Activated T-helper 2 cell treated with anti-CD3 and anti-CD28 coated beads, Interferon-gamma antibody, Interleukin-2, Interleukin-4, amounts not matched to agents 10 μg/mL and 5 μg/mL and 100 μg/mL, durations not matched to agents 14 hours and 24 hours and 36 hours (primary cell): ENCODE measurements around the gene PAAF1. TPM values are rescaled to one million over a fixed set of nuclear protein-coding genes. Genes with fewer than 3 reads are reported as not detected.
"Not testable (repeated sequence)": the region's sequence is repeated elsewhere in the genome, so short reads cannot be mapped to it uniquely, and the experiment has no call there.

Experiments used
- DNase-seq: peaks from one replicate; pipeline ENCODE4 v3.0.0; 2021; ENCODE audit warnings: low spot score
- H3K27ac Mint-ChIP-seq: one replicate; pipeline ENCODE4 v1.8.0; 2021; ENCODE audit warnings: mixed read lengths
- H3K27me3 Mint-ChIP-seq: one replicate; pipeline ENCODE4 v1.8.0; 2021; ENCODE audit warnings: low read depth, mixed read lengths
- H3K36me3 Mint-ChIP-seq: one replicate; pipeline ENCODE4 v1.8.0; 2021; ENCODE audit warnings: low read depth, mixed read lengths
- H3K4me1 Mint-ChIP-seq: one replicate; pipeline ENCODE4 v1.8.0; 2021; ENCODE audit warnings: low read depth, mixed read lengths
- H3K4me3 Mint-ChIP-seq: one replicate; pipeline ENCODE4 v1.8.0; 2021; ENCODE audit warnings: low read depth, mild to moderate bottlenecking, moderate library complexity, mixed read lengths
- H3K9me3 Mint-ChIP-seq: one replicate; pipeline ENCODE4 v1.8.0; 2021; ENCODE audit warnings: mixed read lengths
- intact Hi-C: fragments of 100-400 bp; cut with micrococcal nuclease; formaldehyde crosslinking; loops from one replicate; pipeline ENCODE4 v1.15.1; 2023
- total RNA-seq: library from RNA; stranded (reverse); gene quantifications from 2 replicates; pipeline ENCODE4 v1.2.3, GENCODE V29; 2022

PAAF1 gene
- total RNA-seq, 1 donor from 2014 or later, result 25.4 TPM

DNA sequence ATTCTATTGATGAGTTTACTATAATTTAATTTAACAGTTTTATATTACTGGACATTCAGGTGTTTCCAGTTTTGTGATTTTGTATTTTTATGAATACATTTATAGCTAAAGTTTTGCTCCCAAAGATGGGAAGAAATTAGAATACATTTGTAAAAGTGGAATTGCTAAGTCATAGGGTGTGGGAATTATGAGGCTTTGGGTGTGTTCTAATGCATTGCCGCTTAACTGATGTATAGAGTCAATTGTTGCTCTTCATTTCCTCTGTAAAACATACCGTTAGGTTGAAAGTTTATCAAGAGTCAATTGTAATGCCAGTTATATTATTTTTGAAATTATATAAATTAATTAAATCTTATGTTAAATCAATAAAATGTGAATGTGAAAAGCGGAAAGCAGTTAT is 16.2 kb downstream of the PAAF1 start:
- Mint-ChIP-seq H3K27me3 (no peaks in the 10 kb centered on the region), H3K36me3 (peaks cover 18% of the 10 kb centered on the region), H3K9me3 (no peaks in the 10 kb centered on the region), H3K4me1 (peaks cover 1% of the 10 kb centered on the region), H3K27ac (no peak overlapping the region), H3K4me3 (no peak overlapping the region)
- no peak for DNase-seq
- intact Hi-C loops, result no loop called here

DNA sequence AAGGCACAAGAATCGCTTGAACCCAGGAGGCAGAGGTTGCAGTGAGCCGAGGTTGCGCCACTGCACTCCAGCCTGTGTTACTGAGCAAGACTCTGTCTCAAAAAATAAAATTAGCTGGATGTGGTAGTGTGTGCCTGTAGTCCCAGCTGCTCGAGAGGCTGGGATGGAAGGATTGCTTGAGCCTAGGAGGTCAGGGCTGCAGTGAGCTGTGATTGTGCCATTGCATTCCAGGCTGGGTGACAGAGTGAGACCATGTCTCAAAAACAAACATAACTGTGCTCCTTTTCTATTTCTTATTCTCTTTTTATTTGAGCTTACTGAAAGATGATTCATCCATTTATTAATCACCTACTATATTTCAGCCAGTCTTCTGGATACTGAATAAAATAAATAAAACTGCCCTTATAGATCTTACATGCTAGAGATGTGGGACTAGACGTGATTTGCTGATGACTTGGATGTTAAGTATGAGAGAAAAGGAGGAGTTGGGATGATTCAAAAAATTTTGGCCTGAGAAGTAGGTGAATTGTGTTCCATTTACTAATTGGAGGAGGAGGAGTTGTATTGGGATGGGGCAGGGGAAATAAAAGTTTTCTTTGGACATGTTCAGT is 18.0 kb downstream of the PAAF1 start:
- Mint-ChIP-seq H3K27me3 (no peaks in the 10 kb centered on the region), H3K9me3 (no peaks in the 10 kb centered on the region), H3K4me1 (no peaks in the 10 kb centered on the region), H3K4me3 (no peak overlapping the region), H3K36me3 (peaks cover 18% of the 10 kb centered on the region), H3K27ac (no peak overlapping the region)
- intact Hi-C loops, result no loop called here
- DNase-seq, result no peak

DNA sequence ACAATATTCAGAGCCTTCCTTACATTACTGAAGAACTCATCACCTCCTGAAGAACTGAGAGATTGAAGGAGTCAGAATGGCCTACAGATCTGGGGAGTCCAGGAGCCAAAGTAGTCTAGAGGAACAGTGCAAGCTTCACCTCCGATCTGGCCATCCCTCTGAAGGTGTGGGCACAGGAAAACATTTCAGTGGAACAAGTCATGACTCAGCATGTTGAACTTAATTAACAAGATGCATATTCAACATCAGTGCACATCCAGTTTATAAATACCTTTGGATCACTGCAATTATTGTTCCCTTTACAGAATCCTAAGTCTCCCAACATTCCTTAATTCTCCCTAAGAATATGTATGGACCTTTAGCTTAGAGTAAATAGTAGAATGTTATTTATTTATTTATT is 25.5 kb downstream of the PAAF1 start:
- intact Hi-C loops, result no loop called here
- no peak for DNase-seq
- H3K4me1 Mint-ChIP-seq, result no peaks in the 10 kb centered on the region

DNA sequence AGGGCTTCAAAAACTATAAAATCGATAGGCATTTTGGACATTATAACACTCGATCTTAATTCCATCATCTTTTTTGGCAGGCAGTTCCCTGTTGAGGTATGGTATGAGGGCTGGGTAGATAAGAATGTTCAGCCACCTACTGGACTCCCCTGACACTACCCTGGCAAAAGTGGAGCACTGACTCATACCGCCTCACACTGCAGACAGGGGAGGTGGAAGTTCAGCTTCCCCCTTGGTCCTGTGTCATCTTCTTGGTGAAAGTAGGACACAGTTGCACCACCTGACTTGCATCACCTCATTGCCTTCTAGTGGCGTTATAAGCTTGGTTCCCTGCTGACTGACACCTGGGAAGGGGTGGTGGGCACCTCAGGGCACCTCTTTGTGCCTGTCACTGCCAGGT is 30.4 kb downstream of the PAAF1 start:
- Mint-ChIP-seq H3K9me3 (no peaks in the 10 kb centered on the region), H3K4me3 (no peak overlapping the region), H3K27ac (no peak overlapping the region), H3K4me1 (no peaks in the 10 kb centered on the region), H3K27me3 (no peaks in the 10 kb centered on the region), H3K36me3 (peaks cover 26% of the 10 kb centered on the region)
- DNase-seq, result no peak
- intact Hi-C loops, result no loop called here

More for the DNA sequence above, 25.5 kb downstream of the PAAF1 start:
- Mint-ChIP-seq H3K36me3 (peaks cover 34% of the 10 kb centered on the region), H3K27ac (no peak overlapping the region), H3K9me3 (no peaks in the 10 kb centered on the region), H3K4me3 (no peak overlapping the region), H3K27me3 (no peaks in the 10 kb centered on the region)

DNA sequence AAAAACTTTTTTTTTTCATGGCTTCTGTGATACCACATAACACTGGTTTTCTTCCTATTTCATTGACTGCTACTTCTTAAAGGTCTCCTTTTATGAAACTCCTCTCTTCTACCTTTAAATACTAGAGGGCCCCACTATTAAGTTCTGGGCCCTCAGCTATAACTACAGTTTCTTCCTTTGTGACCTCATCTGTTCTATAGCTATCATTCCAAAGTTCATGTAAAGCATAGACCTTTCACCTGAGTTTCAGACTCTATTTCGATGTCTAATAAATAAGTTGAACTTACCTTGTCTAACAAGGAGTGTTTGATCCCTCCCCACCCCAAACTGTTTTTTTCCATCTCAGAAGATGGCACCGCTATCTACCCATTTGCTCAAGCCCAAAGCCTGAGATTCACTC is 35.2 kb downstream of the PAAF1 start:
- Mint-ChIP-seq H3K27ac (no peak overlapping the region), H3K36me3 (peaks cover 47% of the 10 kb centered on the region), H3K4me3 (no peak overlapping the region), H3K4me1 (no peaks in the 10 kb centered on the region), H3K27me3 (no peaks in the 10 kb centered on the region), H3K9me3 (no peaks in the 10 kb centered on the region)
- intact Hi-C loops, result no loop called here
- DNase-seq, result no peak

DNA sequence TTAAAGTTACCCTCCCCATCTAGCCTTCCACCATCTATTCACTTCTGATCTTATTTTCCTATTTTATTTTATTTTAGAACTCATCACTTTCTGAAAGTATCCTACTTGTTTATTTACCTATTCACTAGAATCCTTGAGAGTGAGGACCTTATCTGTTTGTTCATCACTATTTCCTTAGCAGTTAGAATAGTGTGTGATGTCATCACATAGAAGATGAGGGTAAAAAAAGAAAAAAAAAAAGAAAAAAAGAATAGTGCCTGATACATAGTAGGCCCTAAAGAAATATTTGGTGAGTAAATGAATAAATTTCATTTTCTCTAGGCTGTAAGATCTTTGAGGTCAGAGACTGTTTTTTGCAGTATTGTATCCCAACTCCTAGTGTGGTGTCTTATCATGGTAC is 36.7 kb downstream of the PAAF1 start:
- Mint-ChIP-seq H3K27me3 (no peaks in the 10 kb centered on the region), H3K4me3 (no peak overlapping the region), H3K9me3 (no peaks in the 10 kb centered on the region), H3K4me1 (no peaks in the 10 kb centered on the region), H3K27ac (no peak overlapping the region), H3K36me3 (peaks cover 51% of the 10 kb centered on the region)
- intact Hi-C loops, result no loop called here
- DNase-seq, result no peak

DNA sequence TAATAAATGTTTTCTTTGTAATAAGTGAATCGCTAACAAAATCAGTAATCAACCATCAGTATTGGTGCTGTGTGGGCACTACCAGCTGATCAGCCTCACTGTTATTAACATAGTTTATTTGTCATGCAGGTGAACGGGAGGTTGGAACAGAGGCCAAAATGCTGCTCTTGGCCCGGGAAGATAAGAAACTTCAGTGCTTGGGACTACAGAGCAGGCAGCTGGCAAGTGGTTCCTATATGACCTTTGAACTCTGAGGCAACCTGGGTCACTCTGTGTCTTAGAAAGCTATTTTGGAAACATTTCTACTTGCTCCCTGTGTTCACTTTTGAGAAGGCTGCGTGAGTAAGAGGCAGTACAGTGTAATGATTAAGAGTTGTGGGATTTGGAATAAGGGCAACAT is 37.5 kb downstream of the PAAF1 start:
- intact Hi-C loops, result no loop called here
- H3K36me3 Mint-ChIP-seq, result peaks cover 56% of the 10 kb centered on the region
- H3K4me1 Mint-ChIP-seq, result no peaks in the 10 kb centered on the region
- no peak for DNase-seq
- no peaks in the 10 kb centered on the region for H3K27me3 Mint-ChIP-seq
- H3K27ac Mint-ChIP-seq, result no peak overlapping the region
- H3K9me3 Mint-ChIP-seq, result no peaks in the 10 kb centered on the region
- H3K4me3 Mint-ChIP-seq, result no peak overlapping the region

DNA sequence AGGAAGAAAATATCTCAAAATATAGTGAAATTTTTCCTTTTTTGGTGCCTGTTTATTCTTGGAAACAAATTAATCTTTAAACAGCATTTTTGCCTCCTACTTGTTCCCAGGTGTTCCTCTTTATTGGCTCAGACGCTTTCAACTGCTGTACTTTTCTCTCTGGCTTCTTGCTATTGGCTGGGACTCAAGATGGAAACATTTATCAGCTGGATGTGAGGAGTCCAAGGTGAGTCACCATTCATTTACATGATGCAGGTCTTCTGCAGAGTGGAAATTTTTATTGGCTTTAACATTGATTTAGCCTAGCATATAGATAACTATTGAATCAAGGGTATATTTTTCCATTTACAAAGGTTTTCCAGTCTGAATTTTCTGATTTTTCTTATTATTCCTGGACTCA is 39.6 kb downstream of the PAAF1 start:
- Mint-ChIP-seq H3K4me1 (no peaks in the 10 kb centered on the region), H3K36me3 (peaks cover 56% of the 10 kb centered on the region), H3K27me3 (no peaks in the 10 kb centered on the region), H3K4me3 (no peak overlapping the region), H3K27ac (no peak overlapping the region), H3K9me3 (no peaks in the 10 kb centered on the region)
- intact Hi-C loops, result no loop called here
- DNase-seq, result no peak

DNA sequence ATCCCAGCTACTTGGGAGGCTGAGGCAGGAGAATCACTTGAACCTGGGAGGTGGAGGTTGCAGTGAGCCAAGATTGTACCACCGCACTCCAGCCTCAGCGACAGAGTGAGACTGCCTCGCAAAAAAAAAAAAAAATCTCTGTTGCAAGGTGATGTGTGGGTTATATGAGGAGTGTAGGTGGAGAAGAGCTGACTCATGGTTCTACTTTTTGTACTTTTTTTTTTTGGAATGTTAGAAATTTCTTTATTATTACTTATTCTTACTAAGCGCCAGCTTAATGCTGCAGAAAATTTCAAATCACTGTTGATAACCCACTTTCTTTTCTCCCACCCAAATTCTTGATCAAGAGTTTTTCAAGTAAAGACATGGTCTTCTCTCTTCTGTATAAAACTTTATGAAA is 44.4 kb downstream of the PAAF1 start:
- Mint-ChIP-seq H3K27ac (no peak overlapping the region), H3K4me3 (no peak overlapping the region)
- intact Hi-C loops, result no loop called here

DNA sequence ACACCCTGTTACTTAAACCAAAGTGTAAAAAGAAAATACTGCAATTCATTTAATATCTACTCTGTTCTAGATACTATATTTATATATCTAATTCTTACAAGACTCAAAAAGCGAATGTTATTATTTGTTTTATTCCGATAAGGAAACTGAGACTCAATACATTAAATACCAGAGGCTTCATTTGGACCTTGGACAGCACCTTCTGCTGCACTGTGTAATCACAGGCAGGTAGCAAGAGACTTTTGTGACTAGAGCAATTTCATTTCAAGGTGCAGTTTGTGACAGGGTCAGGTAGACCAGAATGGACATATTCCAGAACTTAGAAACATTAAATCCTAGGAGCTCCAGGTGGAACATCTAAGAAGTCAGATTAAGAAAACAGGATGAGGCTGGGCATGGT is 52.6 kb downstream of the PAAF1 start:
- DNase-seq, result no peak
- intact Hi-C loops, result no loop called here
- Mint-ChIP-seq H3K4me3 (no peak overlapping the region), H3K9me3 (no peaks in the 10 kb centered on the region), H3K36me3 (peaks cover 29% of the 10 kb centered on the region), H3K4me1 (no peaks in the 10 kb centered on the region), H3K27me3 (no peaks in the 10 kb centered on the region), H3K27ac (no peak overlapping the region)

More for the DNA sequence above, 44.4 kb downstream of the PAAF1 start:
- Mint-ChIP-seq H3K27me3 (no peaks in the 10 kb centered on the region), H3K36me3 (peaks cover 43% of the 10 kb centered on the region), H3K4me1 (no peaks in the 10 kb centered on the region), H3K9me3 (no peaks in the 10 kb centered on the region)
- no peak for DNase-seq

DNA sequence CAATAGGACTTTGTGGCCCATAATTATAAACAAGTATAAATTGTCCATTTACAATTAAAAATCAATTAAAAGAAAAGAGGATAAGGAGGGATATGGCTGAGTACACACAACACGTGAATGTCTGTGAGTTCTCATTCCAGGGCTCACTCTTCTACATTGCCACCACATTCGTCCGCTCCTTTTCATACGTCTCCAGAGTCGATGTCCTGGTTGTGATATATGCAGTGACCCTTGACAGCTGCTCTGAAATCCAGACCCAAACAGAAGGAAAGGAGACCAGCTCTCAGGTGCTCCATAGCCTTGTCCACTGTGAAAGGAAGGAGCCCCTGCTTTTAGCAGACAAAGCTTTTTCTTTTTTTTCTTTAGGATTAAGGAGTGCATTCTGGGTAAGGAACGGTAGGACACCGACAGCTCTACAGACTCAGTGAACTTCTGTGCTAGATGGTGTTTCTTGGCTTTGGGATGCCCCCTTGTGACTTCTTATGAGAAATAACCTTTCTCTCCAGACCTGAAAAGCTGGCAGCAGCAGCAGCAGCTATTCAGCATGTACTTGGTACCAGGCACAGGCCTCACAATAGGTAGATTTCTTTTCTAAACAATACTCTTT is 54.3 kb downstream of the PAAF1 start:
- no peaks in the 10 kb centered on the region for H3K27me3 Mint-ChIP-seq
- H3K4me3 Mint-ChIP-seq, result no peak overlapping the region
- intact Hi-C loops, result no loop called here
- no peak for DNase-seq
- H3K9me3 Mint-ChIP-seq, result no peaks in the 10 kb centered on the region
- H3K27ac Mint-ChIP-seq, result no peak overlapping the region
- H3K4me1 Mint-ChIP-seq, result no peaks in the 10 kb centered on the region
- peaks cover 26% of the 10 kb centered on the region for H3K36me3 Mint-ChIP-seq

DNA sequence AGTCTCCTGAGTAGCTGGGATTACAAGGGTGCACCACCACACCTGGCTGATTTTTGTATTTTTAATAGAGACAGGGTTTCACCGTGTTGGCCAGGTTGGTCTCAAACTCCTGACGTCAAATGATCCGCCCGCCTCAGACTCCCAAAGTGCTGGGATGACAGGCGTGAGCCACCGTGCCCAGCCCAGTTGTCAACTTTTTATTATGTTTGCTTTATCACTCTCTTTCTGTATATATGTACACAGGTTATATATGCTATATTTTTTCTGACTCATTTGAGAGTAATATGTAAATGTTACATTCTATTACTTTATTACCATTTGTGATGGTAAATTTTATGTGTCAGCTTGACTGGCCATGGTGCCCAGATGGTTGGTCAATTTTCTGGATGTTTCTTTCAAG is 55.2 kb downstream of the PAAF1 start:
- Mint-ChIP-seq H3K27me3 (no peaks in the 10 kb centered on the region), H3K27ac (no peak overlapping the region), H3K4me1 (no peaks in the 10 kb centered on the region), H3K9me3 (no peaks in the 10 kb centered on the region), H3K36me3 (peaks cover 27% of the 10 kb centered on the region), H3K4me3 (no peak overlapping the region)
- intact Hi-C loops, result no loop called here
- DNase-seq, result no peak

DNA sequence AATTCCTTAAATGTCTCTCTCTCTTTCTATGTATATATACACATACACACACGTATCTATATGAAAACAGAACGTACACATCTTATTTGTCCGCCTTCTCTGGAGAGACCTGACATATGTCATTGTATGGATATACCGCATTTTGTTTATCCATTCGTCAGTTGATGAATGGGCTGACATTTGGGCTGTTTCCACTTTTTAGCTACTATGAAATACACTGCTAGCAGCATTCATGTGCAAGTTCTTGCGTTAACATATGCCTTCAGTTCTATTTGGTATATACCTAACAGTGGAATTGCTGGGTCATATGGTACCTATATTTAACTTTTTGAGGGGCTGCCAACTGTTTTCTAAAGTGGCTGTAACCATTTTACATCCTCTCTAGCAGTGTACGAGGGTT is 56.0 kb downstream of the PAAF1 start:
- Mint-ChIP-seq H3K4me3 (no peak overlapping the region), H3K36me3 (peaks cover 20% of the 10 kb centered on the region), H3K4me1 (no peaks in the 10 kb centered on the region), H3K27me3 (no peaks in the 10 kb centered on the region), H3K27ac (no peak overlapping the region), H3K9me3 (no peaks in the 10 kb centered on the region)
- intact Hi-C loops, result no loop called here
- DNase-seq, result no peak

DNA sequence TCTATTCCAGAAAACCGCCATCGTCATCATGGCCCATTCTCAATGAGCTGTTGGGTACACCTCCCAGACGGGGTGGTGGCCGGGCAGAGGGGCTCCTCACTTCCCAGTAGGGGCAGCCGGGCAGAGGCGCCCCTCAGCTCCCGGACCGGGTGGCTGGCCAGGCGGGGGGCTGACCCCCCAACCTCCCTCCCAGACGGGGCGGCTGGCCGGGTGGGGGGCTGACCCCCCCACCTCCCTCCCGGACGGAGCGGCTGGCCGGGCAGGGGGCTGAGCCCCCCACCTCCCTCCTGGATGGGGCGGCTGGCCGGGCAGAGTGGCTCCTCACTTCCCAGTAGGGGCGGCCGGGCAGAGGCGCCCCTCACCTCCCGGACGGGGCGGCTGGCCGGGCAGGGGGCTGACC is 59.2 kb downstream of the PAAF1 start:
- H3K4me3 Mint-ChIP-seq, H3K4me1 Mint-ChIP-seq, DNase-seq, H3K9me3 Mint-ChIP-seq, intact Hi-C loops, H3K27ac Mint-ChIP-seq, H3K27me3 Mint-ChIP-seq: not testable (repeated sequence)
- H3K36me3 Mint-ChIP-seq, result peaks cover 20% of the 10 kb centered on the region
